GM21367 (cell line): ENCODE results near the gene HGS.
A peak's percentile ranks its signal among the peaks of the same experiment; 100 is the strongest.

Experiments used
- ATAC-seq: cut with Tn5 transposase; IDR thresholded peaks from one replicate; pipeline ENCODE4 v1.9.1; 2021; ENCODE audit not compliant: unreplicated experiment

Gene HGS

GRCh38 chr17:81683584-81684441 lies at the start of gene HGS, which contains the start of gene ARL16:
HGS (plus strand) TSS chr17:81684011; CDS start chr17:81684067, 56 bp downstream.
ARL16 (minus strand) TSS chr17:81683797; CDS start chr17:81683753, 44 bp downstream.
- peak; percentile 78 for ATAC-seq

GRCh38 chr17:81635431-81635830 lies 48.4 kb upstream of the HGS start:
- no peak for ATAC-seq

- no peak for ATAC-seq
Observed at GRCh38 chr17:81635973-81636504, 47.8 kb upstream of the HGS start.

GRCh38 chr17:81636505-81637288 lies 47.1 kb upstream of the HGS start, which contains the start of the genes NPLOC4 and TSPAN10:
NPLOC4 (minus strand) TSS chr17:81637112; CDS start chr17:81636930, 182 bp downstream.
TSPAN10 (plus strand) TSS chr17:81637196; CDS start chr17:81642413, 5,217 bp downstream.
- ATAC-seq = peak; percentile 70

GRCh38 chr17:81638683-81639082 lies 45.1 kb upstream of the HGS start:
- ATAC-seq = no peak

GRCh38 chr17:81640011-81640410 lies 43.8 kb upstream of the HGS start:
- ATAC-seq = no peak

GRCh38 chr17:81641825-81642489 lies 41.9 kb upstream of the HGS start:
- ATAC-seq = no peak

GRCh38 chr17:81644496-81644895 lies 39.3 kb upstream of the HGS start:
- ATAC-seq = no peak

GRCh38 chr17:81644976-81645952 lies 38.5 kb upstream of the HGS start:
- no peak for ATAC-seq

GRCh38 chr17:81646869-81647600 lies 36.8 kb upstream of the HGS start:
- no peak for ATAC-seq

GRCh38 chr17:81647640-81648012 lies 36.2 kb upstream of the HGS start:
- no peak for ATAC-seq

GRCh38 chr17:81648013-81648706 lies 35.7 kb upstream of the HGS start:
- no peak for ATAC-seq

GRCh38 chr17:81648707-81649085 lies 35.1 kb upstream of the HGS start:
- no peak for ATAC-seq

GRCh38 chr17:81650951-81651350 lies 32.9 kb upstream of the HGS start:
- ATAC-seq = no peak

GRCh38 chr17:81651692-81652091 lies 32.1 kb upstream of the HGS start:
- no peak for ATAC-seq

- ATAC-seq = no peak
Observed at GRCh38 chr17:81652906-81653771, 30.7 kb upstream of the HGS start.

- ATAC-seq = no peak
Observed at GRCh38 chr17:81655378-81656117, 28.3 kb upstream of the HGS start.
